Lower lobe of right lung (tissue), 2 donors: ENCODE results near the gene TEDC1. TPM values are rescaled to one million over a fixed set of nuclear protein-coding genes. Genes with fewer than 3 reads are reported as not detected.
A peak's percentile ranks its signal among the peaks of the same experiment; 100 is the strongest.

ENCODE experiments used
- ATAC-seq, 2 donors: fragments of 200-7000 bp; cut with Tn5 transposase; one replicate each; pipeline ENCODE4 v1.9.1; 2020 to 2022; ENCODE audit warnings: mild to moderate bottlenecking in 2 of 2, moderate library complexity in 2 of 2
- DNase-seq: peaks from one replicate; pipeline ENCODE4 v3.0.0-alpha.2; 2020
- H3K27ac ChIP-seq: fragments of 200-600 bp; one replicate; pipeline ENCODE4 v1.8.0; 2022
- H3K27me3 ChIP-seq: fragments of 200-600 bp; one replicate; pipeline ENCODE4 v1.8.0; 2022; ENCODE audit warnings: low read depth
- H3K36me3 ChIP-seq: fragments of 200-600 bp; one replicate; pipeline ENCODE4 v1.8.0; 2022; ENCODE audit warnings: mild to moderate bottlenecking
- H3K4me1 ChIP-seq: fragments of 200-600 bp; one replicate; pipeline ENCODE4 v1.8.0; 2022
- H3K4me3 ChIP-seq: fragments of 200-600 bp; one replicate; pipeline ENCODE4 v1.8.0; 2022; ENCODE audit warnings: mild to moderate bottlenecking
- H3K9me3 ChIP-seq: fragments of 200-600 bp; one replicate; pipeline ENCODE4 v1.8.0; 2022
- CTCF ChIP-seq: fragments of 200-600 bp; IDR thresholded peaks from one replicate; pipeline ENCODE4 v1.8.0; 2022; ENCODE audit warnings: antibody characterized with exemption, mild to moderate bottlenecking
- intact Hi-C: fragments of 100-400 bp; cut with DNase I; formaldehyde crosslinking; loops from one replicate; pipeline ENCODE4 v1.11.0; 2022
- total RNA-seq: library from RNA; stranded (reverse); fragmentation: NEBNext Ultra II Directional; extraction: Animal tissue kit (Norgen Biotek cat#: 25700); gene quantifications from one replicate; pipeline ENCODE4 v1.2.1, GENCODE V29; 2021
- donor health status: DM: no; HTN: yes; CAD: no; lungs with severe emphysema.

TEDC1 gene
- total RNA-seq, 1 donor from 2014 or later, result 10.6 TPM

GRCh38 chr14:105502446-105503295 lies 11.6 kb downstream of the TEDC1 start:
- Histone ChIP-seq H3K9me3 (no peaks in the 10 kb centered on the region), H3K27me3 (peaks cover 6% of the 10 kb centered on the region), H3K27ac (no peak overlapping the region), H3K4me1 (no peaks in the 10 kb centered on the region), H3K36me3 (peaks cover 14% of the 10 kb centered on the region), H3K4me3 (no peak overlapping the region)
- DNase-seq (no peak), ATAC-seq (no peak)
- no peak for TF ChIP-seq CTCF
- intact Hi-C loops, result no loop called here

GRCh38 chr14:105503296-105503640 lies 12.2 kb downstream of the TEDC1 start:
- peaks cover 13% of the 10 kb centered on the region for H3K36me3 ChIP-seq
- intact Hi-C loops, result no loop called here
- no peak overlapping the region for H3K27ac ChIP-seq
- DNase-seq, result no peak
- no peak for TF ChIP-seq CTCF
- H3K9me3 ChIP-seq, result no peaks in the 10 kb centered on the region
- ATAC-seq, result no peak
- peaks cover 12% of the 10 kb centered on the region for H3K27me3 ChIP-seq
- H3K4me3 ChIP-seq, result no peak overlapping the region
- no peaks in the 10 kb centered on the region for H3K4me1 ChIP-seq

- TF ChIP-seq CTCF, result no peak
- Histone ChIP-seq H3K9me3 (no peaks in the 10 kb centered on the region), H3K36me3 (peaks cover 5% of the 10 kb centered on the region), H3K4me1 (no peaks in the 10 kb centered on the region), H3K4me3 (no peak overlapping the region), H3K27ac (no peak overlapping the region), H3K27me3 (peaks cover 21% of the 10 kb centered on the region)
- DNase-seq (no peak), ATAC-seq (peak; percentile 1 to 3)
- intact Hi-C loops, result no loop called here
Observed at GRCh38 chr14:105503935-105504692, 13.1 kb downstream of the TEDC1 start.

- intact Hi-C loops, result no loop called here
- H3K27me3 ChIP-seq, result peaks cover 29% of the 10 kb centered on the region
- H3K27ac ChIP-seq, result no peak overlapping the region
- H3K36me3 ChIP-seq, result no peaks in the 10 kb centered on the region
- no peak overlapping the region for H3K4me3 ChIP-seq
- DNase-seq (no peak), ATAC-seq (no peak)
- no peak for TF ChIP-seq CTCF
- H3K9me3 ChIP-seq, result no peaks in the 10 kb centered on the region
- H3K4me1 ChIP-seq, result no peaks in the 10 kb centered on the region
Observed at GRCh38 chr14:105505101-105505500, 14.1 kb downstream of the TEDC1 start.

- no peaks in the 10 kb centered on the region for H3K36me3 ChIP-seq
- H3K27ac ChIP-seq, result no peak overlapping the region
- no peak for ATAC-seq
- no peak overlapping the region for H3K4me3 ChIP-seq
- intact Hi-C loops, result no loop called here
- peaks cover 48% of the 10 kb centered on the region for H3K27me3 ChIP-seq
- DNase-seq, result no peak
- TF ChIP-seq CTCF, result no peak
- H3K4me1 ChIP-seq, result no peaks in the 10 kb centered on the region
- no peaks in the 10 kb centered on the region for H3K9me3 ChIP-seq
Observed at GRCh38 chr14:105507247-105507646, 16.2 kb downstream of the TEDC1 start.
